ENCODE results near the gene SCARB1.

The SCARB1 gene

DNA sequence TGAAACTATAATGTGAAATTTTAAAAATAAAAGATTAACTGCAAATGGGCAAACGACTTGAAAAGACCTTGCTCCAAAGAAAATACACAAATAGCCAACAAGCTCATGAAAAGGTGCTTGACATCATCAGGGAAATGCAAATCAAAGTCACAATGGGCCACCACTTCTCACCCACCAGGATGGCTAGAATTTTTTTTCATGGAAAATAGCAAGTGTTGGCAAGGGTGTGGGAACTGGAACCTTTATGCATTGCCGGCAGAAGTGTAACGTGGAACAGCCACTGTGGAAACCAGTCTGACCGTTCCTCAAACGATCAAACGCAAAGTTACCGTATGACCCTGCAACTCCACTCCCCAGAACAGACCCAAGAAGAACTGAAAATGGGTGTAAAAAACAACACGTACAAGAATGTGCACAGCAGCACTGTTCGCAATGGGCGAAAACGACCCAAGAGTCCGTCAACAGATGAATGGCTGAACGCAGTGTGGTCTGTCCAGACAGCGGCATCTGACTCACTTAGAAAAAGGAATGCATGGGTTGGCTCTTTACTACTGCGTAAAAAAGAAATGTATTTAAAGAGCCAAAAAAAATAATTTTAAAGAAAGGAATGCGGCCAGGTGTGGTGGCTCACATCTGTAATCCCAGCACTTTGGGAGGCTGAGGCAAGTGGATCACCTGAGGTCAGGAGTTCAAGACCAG lies 40.2 kb downstream of the SCARB1 start:
- H3K9me3 ChIP-seq (ENCODE audit: control insufficient read depth in 1 of 2, low read length in 2 of 2), result no peaks in the 10 kb centered on the region
- no peak overlapping the region for H3K27ac ChIP-seq (ENCODE audit: low read length)
- peaks cover 0 to under 1% of the 10 kb centered on the region in 2 donors for H3K4me1 ChIP-seq (ENCODE audit: control insufficient read depth in 1 of 2, insufficient read depth in 2 of 2, low read length in 2 of 2)
- H3K4me3 ChIP-seq (ENCODE audit: low read depth in 1 of 2, low read length in 2 of 2), result no peak overlapping the region
- no peaks in the 10 kb centered on the region for H3K36me3 ChIP-seq (ENCODE audit: control insufficient read depth in 1 of 2, insufficient read depth in 2 of 2, low read length in 2 of 2)
- H3K27me3 ChIP-seq (ENCODE audit: low read depth, low read length), result no peaks in the 10 kb centered on the region

DNA sequence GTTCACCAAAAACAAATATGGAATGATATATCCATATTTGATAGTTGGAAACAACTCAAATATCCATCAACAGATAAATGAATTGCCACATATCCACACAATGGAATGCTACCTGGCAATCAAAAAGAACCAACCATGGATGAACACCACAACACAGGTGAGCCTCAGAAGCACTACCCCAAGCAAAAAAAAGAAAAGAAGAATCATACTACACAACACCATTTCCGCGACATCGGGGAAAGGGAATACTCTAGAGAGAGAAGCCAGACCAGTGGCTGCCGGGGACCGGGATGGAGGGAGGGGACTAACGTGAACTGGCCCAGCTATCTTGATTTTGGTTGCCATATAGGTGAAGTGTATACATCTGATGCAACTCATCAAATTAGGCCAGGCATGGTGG lies 41.4 kb downstream of the SCARB1 start:
- Histone ChIP-seq H3K27me3 (ENCODE audit: low read depth, low read length) (no peaks in the 10 kb centered on the region), H3K4me1 (ENCODE audit: control insufficient read depth in 1 of 2, insufficient read depth in 2 of 2, low read length in 2 of 2) (no peaks in the 10 kb centered on the region), H3K27ac (ENCODE audit: low read length) (no peak overlapping the region), H3K36me3 (ENCODE audit: control insufficient read depth in 1 of 2, insufficient read depth in 2 of 2, low read length in 2 of 2) (no peaks in the 10 kb centered on the region), H3K4me3 (ENCODE audit: low read depth in 1 of 2, low read length in 2 of 2) (no peak overlapping the region), H3K9me3 (ENCODE audit: control insufficient read depth in 1 of 2, low read length in 2 of 2) (no peaks in the 10 kb centered on the region)

DNA sequence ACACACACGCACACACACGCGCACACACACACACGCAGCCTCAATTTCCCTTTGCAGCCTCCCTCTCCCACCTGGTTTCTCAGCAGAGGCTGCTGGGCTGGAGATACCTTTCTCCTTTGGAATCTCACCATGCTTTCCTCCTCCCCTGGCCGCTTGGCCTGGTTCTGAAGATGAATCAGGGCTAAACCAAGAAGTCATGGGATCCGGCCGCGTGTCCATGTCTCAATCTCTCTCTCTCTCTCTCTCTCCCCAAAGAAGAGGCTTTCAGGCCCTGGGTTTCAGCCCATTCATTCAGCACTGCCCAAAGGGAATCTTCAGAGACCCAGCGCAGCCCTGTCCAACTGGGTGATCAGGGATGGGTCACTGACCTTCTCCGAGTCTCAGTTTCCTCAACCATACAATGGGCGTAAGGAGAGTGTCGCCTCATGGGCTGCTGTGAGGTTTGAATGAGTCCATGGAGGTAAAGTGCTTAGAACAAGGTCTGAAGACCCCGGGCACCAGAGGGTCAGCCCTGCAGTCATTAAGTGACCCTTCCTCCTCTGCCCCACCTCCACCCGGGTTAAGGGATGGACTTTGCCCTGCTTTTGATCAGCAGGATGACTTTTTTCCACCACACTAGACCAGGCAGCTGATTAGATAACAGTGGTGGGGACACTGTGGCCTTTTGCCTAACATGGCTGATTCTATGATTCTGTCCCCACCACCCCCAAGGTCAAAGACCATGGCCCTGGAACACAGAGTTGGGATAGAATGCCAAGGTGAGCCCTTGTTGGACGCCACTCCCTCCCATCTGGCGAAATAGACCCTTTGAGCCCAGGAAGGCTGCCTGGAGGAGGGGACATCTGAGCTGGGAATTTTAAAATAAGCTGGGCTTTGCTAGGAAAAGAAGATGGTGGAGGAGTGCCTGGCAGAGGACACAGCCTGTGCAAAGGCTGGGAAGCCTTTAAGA lies 42.1 kb downstream of the SCARB1 start:
- H3K36me3 ChIP-seq (ENCODE audit: control insufficient read depth in 1 of 2, insufficient read depth in 2 of 2, low read length in 2 of 2), result no peaks in the 10 kb centered on the region

DNA sequence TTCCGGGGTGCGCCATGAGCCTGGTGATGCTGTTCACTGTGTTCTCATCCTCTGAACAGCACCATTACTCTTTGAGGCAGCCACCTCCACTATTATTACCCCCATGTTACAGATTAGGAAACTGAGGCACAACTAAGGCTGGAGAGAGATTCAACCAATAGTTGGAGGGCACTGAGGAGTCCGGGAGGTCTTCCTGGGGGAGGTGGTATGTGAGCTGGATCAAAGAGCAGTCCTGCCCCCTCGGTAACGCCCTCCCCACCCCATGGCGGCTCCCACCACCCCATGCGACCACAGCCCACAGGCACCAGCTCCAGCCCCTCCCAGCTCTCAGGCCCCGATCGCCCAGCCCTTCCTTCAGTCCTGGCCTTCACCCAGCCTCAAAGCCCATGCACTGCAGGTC lies 43.5 kb downstream of the SCARB1 start:
- H3K27ac ChIP-seq (ENCODE audit: low read length), result no peak overlapping the region
- H3K4me3 ChIP-seq (ENCODE audit: low read depth in 1 of 2, low read length in 2 of 2), result no peak overlapping the region
- H3K9me3 ChIP-seq (ENCODE audit: control insufficient read depth in 1 of 2, low read length in 2 of 2), result no peaks in the 10 kb centered on the region
- no peaks in the 10 kb centered on the region for H3K27me3 ChIP-seq (ENCODE audit: low read depth, low read length)
- H3K4me1 ChIP-seq (ENCODE audit: control insufficient read depth in 1 of 2, insufficient read depth in 2 of 2, low read length in 2 of 2), result no peaks in the 10 kb centered on the region
- H3K36me3 ChIP-seq (ENCODE audit: control insufficient read depth in 1 of 2, insufficient read depth in 2 of 2, low read length in 2 of 2), result peaks cover 0 to under 1% of the 10 kb centered on the region in 2 donors

More for the DNA sequence above, 42.1 kb downstream of the SCARB1 start:
- H3K9me3 ChIP-seq (ENCODE audit: control insufficient read depth in 1 of 2, low read length in 2 of 2), result no peaks in the 10 kb centered on the region
- no peaks in the 10 kb centered on the region for H3K27me3 ChIP-seq (ENCODE audit: low read depth, low read length)
- no peak overlapping the region for H3K27ac ChIP-seq (ENCODE audit: low read length)
- H3K4me1 ChIP-seq (ENCODE audit: control insufficient read depth in 1 of 2, insufficient read depth in 2 of 2, low read length in 2 of 2), result no peaks in the 10 kb centered on the region
- H3K4me3 ChIP-seq (ENCODE audit: low read depth in 1 of 2, low read length in 2 of 2), result no peak overlapping the region

DNA sequence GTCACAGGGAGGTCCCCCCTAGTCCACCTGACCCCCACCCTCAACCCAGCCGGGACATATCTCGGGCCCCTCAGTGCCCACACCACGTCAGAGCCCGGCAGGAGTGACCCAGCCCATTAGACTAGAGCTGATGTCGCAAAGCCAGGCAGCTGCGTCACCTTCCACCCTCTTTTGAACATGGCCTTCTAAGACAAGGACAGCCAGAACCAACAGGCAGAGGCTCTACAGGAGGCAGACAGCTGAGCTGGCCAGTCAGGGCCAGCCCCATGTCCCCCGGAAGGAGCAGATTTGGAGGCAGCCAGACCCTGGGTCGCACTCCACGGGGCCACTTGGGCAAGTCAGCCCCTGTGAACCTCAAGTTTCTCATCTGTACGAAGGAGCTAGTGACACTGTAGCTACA lies 44.1 kb downstream of the SCARB1 start:
- Histone ChIP-seq H3K36me3 (ENCODE audit: control insufficient read depth in 1 of 2, insufficient read depth in 2 of 2, low read length in 2 of 2) (peaks cover 0 to 5% of the 10 kb centered on the region in 2 donors), H3K4me3 (ENCODE audit: low read depth in 1 of 2, low read length in 2 of 2) (no peak overlapping the region), H3K4me1 (ENCODE audit: control insufficient read depth in 1 of 2, insufficient read depth in 2 of 2, low read length in 2 of 2) (no peaks in the 10 kb centered on the region), H3K27me3 (ENCODE audit: low read depth, low read length) (no peaks in the 10 kb centered on the region), H3K27ac (ENCODE audit: low read length) (no peak overlapping the region), H3K9me3 (ENCODE audit: control insufficient read depth in 1 of 2, low read length in 2 of 2) (no peaks in the 10 kb centered on the region)

DNA sequence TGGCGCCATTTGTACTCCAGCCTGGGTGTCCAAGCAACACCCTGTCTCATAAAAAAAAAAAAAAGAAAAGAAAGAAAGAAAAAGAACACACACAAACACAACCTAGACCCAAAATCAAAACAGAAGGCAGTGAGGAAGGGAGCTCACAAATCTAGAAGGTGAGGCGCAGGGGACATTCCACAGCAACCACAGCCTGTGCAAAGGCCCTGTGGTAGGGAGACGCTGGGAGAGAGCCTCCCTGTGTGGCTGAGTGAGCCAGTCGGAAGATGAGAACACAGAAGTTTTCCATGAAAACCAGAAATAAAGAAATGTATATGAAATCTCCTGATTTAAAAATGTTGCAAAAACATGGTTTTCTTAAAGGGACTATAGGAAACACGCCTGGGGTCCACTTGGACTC lies 44.6 kb downstream of the SCARB1 start:
- H3K36me3 ChIP-seq (ENCODE audit: control insufficient read depth in 1 of 2, insufficient read depth in 2 of 2, low read length in 2 of 2), result peaks cover 2 to 9% of the 10 kb centered on the region in 2 donors
- no peaks in the 10 kb centered on the region for H3K4me1 ChIP-seq (ENCODE audit: control insufficient read depth in 1 of 2, insufficient read depth in 2 of 2, low read length in 2 of 2)
- no peaks in the 10 kb centered on the region for H3K9me3 ChIP-seq (ENCODE audit: control insufficient read depth in 1 of 2, low read length in 2 of 2)
- no peak overlapping the region for H3K4me3 ChIP-seq (ENCODE audit: low read depth in 1 of 2, low read length in 2 of 2)
- no peaks in the 10 kb centered on the region for H3K27me3 ChIP-seq (ENCODE audit: low read depth, low read length)
- H3K27ac ChIP-seq (ENCODE audit: low read length), result no peak overlapping the region

DNA sequence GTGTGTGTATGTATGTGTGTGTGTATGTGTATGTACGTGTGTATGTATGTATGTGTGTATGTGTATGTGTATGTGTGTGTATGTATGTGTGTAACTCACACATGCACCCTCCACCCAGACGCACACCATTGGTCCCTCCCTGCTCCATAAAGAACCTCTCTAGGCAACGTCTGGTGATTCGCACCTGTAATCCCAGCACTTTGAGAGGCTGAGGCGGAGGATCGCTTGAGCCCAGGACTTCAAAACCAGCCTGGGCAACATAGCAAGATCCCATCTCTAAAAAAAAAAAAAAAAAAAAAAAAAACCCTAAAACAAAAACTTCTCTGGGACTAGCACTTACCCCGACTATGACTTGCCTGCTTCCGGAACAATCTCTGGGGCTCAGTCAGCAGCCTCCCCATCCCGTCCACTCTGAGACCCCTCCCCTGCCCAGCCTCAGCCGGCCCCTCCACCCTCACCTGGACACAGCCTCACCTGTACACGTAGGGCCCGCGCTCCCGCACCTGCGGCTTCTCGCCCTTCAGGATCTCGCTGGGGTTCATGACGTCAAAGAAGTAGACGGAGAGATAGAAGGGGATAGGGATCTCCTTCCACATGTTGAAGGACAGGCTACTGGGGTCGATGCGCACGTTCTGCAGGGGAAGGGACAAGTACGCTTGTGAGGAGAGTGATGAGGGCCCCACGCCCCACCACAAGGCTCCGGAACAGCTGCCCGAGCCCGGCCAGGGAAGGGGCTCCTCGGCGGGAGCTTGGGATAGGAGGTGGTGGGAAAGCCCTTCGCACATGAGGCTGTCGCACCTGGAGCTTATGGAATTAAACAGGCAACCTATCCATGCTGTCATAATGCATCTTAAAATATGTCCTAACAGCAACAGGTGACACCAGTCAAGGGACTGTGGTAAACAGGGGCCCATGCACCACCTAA lies 46.3 kb downstream of the SCARB1 start:
- Histone ChIP-seq H3K9me3 (ENCODE audit: control insufficient read depth in 1 of 2, low read length in 2 of 2) (no peaks in the 10 kb centered on the region), H3K4me1 (ENCODE audit: control insufficient read depth in 1 of 2, insufficient read depth in 2 of 2, low read length in 2 of 2) (no peaks in the 10 kb centered on the region), H3K36me3 (ENCODE audit: control insufficient read depth in 1 of 2, insufficient read depth in 2 of 2, low read length in 2 of 2) (peaks cover 7 to 20% of the 10 kb centered on the region in 2 donors), H3K27me3 (ENCODE audit: low read depth, low read length) (no peaks in the 10 kb centered on the region), H3K27ac (ENCODE audit: low read length) (no peak overlapping the region), H3K4me3 (ENCODE audit: low read depth in 1 of 2, low read length in 2 of 2) (no peak overlapping the region)

DNA sequence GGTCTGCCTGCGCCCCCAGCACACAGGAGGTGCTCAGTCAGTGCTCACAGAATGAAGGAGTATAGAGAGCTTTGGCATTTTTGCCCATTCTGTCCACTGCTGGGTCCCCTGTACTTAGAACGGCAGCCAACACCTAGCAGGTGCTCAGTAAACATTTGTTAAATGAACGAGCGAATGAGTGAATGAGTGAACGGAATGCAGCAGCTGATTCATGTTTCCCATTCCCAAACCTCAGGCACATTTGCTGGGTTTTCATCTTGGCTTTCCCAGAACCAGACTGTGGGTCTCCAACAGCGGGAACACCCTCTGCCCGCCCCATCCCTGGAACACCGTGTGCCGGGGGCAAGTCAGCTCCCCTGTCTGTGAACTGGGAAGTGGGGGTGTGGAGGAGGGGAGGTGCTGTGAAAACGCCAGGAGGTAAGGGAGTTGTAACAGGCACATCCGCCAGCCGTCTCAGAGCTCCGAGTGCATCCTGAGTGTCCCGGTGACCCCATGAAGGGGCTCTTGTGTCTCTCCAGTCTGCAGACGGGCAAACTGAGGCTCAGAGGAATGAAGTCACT lies 47.3 kb downstream of the SCARB1 start:
- Histone ChIP-seq H3K27me3 (ENCODE audit: low read depth, low read length) (no peaks in the 10 kb centered on the region), H3K4me1 (ENCODE audit: control insufficient read depth in 1 of 2, insufficient read depth in 2 of 2, low read length in 2 of 2) (no peaks in the 10 kb centered on the region), H3K4me3 (ENCODE audit: low read depth in 1 of 2, low read length in 2 of 2) (no peak overlapping the region), H3K36me3 (ENCODE audit: control insufficient read depth in 1 of 2, insufficient read depth in 2 of 2, low read length in 2 of 2) (peaks cover 9 to 20% of the 10 kb centered on the region in 2 donors), H3K27ac (ENCODE audit: low read length) (no peak overlapping the region), H3K9me3 (ENCODE audit: control insufficient read depth in 1 of 2, low read length in 2 of 2) (no peaks in the 10 kb centered on the region)

DNA sequence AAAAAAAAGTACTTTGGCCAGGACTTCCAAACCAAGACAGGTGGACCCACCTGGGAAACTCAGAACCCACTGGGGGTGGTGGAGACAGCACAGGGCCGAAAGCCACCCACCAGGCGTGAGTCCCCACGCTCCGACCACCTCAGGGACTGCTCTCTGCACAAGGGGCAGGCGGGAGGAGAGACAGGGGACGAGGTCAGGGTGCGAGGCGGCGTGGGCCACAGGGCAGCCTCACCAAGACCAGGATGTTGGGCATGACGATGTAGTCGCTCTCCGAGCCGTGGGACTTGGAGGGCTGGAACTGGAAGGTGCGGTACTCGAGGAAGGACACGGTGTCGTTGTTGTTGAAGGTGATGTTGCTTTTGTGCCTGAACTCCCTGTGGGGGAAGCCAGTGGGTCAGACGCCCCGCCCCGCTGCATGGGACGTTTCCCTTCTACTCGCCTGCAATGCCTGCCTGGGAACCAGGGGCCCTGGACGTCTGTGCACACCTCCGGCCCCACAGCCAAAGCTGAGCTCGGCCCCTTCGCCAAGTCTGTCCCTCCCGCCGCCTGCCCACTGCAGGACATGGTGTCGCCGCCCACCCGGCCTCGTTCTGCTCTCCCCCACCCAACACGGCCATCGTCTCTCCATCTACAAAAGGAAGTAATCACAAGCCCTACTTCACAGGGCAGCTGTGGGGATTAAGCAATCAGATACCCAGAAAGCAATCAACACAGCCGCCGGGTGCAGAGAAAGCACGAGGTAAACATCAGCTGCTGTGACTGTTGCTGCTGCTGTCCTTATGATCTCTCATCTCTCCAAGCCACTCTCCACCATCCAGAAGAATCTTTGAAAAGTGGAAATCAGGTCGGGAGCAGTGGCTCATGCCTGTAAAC lies 48.7 kb downstream of the SCARB1 start:
- Histone ChIP-seq H3K27ac (ENCODE audit: low read length) (no peak overlapping the region), H3K36me3 (ENCODE audit: control insufficient read depth in 1 of 2, insufficient read depth in 2 of 2, low read length in 2 of 2) (peaks cover 9 to 20% of the 10 kb centered on the region in 2 donors), H3K27me3 (ENCODE audit: low read depth, low read length) (no peaks in the 10 kb centered on the region), H3K4me1 (ENCODE audit: control insufficient read depth in 1 of 2, insufficient read depth in 2 of 2, low read length in 2 of 2) (no peaks in the 10 kb centered on the region), H3K9me3 (ENCODE audit: control insufficient read depth in 1 of 2, low read length in 2 of 2) (no peaks in the 10 kb centered on the region), H3K4me3 (ENCODE audit: low read depth in 1 of 2, low read length in 2 of 2) (no peak overlapping the region)

DNA sequence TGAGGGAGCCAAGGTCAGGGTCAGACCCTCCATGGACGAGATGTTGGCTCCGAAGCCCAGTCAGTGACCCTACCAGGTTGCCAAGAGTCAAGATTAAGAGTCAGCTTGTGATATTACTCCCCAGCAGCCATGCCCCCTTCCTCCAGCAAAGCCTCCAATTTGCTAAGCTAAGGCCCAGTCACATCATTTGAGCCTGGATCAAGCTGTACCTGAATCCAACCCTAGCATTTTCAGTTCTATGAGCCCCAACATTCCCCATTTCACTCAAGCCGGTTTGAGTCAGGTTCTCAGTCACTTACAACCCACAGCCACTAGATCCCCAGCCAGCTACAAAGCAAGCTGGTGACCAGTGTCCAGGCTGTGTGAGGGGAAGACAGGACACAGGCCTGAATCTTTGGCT lies 49.9 kb downstream of the SCARB1 start:
- no peak overlapping the region for H3K27ac ChIP-seq (ENCODE audit: low read length)
- H3K36me3 ChIP-seq (ENCODE audit: control insufficient read depth in 1 of 2, insufficient read depth in 2 of 2, low read length in 2 of 2), result peaks cover 9 to 20% of the 10 kb centered on the region in 2 donors
- no peak overlapping the region for H3K4me3 ChIP-seq (ENCODE audit: low read depth in 1 of 2, low read length in 2 of 2)
- no peaks in the 10 kb centered on the region for H3K27me3 ChIP-seq (ENCODE audit: low read depth, low read length)
- H3K9me3 ChIP-seq (ENCODE audit: control insufficient read depth in 1 of 2, low read length in 2 of 2), result no peaks in the 10 kb centered on the region
- no peaks in the 10 kb centered on the region for H3K4me1 ChIP-seq (ENCODE audit: control insufficient read depth in 1 of 2, insufficient read depth in 2 of 2, low read length in 2 of 2)
